Adrenal gland (tissue), 5 donors: ENCODE data around the gene GFRA1.

Experiments
- POLR2A ChIP-seq, 2 donors: fragments of 450-650 bp; IDR thresholded peaks; one replicate each; pipeline ENCODE4 v1.6.1; 2017; ENCODE audit warnings: antibody characterized with exemption in 2 of 2, mild to moderate bottlenecking in 2 of 2, moderate library complexity in 1 of 2
- TF ChIP-seq, protein P1 (sequence below), 6 experiments: fragments of 450-650 bp in 4 of 6; fragments of 200-600 bp in 2 of 6; sonication (generic) in 1 of 6; IDR thresholded peaks; 1 replicate in 5 of 6; 2 replicates in 1 of 6; pipeline versions ENCODE4 v1.5.1 to v1.8.0; 2016 to 2021; ENCODE audit warnings: antibody characterized with exemption in 6 of 6, mild to moderate bottlenecking in 2 of 6, moderate library complexity in 1 of 6
- donor health status: DM: no; HTN: no; CAD: no.

GRCh38 chr10:116043304-116043703 lies 229.7 kb downstream of the GFRA1 start:
- TF ChIP-seq, protein P1, sequence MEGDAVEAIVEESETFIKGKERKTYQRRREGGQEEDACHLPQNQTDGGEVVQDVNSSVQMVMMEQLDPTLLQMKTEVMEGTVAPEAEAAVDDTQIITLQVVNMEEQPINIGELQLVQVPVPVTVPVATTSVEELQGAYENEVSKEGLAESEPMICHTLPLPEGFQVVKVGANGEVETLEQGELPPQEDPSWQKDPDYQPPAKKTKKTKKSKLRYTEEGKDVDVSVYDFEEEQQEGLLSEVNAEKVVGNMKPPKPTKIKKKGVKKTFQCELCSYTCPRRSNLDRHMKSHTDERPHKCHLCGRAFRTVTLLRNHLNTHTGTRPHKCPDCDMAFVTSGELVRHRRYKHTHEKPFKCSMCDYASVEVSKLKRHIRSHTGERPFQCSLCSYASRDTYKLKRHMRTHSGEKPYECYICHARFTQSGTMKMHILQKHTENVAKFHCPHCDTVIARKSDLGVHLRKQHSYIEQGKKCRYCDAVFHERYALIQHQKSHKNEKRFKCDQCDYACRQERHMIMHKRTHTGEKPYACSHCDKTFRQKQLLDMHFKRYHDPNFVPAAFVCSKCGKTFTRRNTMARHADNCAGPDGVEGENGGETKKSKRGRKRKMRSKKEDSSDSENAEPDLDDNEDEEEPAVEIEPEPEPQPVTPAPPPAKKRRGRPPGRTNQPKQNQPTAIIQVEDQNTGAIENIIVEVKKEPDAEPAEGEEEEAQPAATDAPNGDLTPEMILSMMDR (IDR thresholded peaks at IDR 0.05): no peak
- TF ChIP-seq POLR2A (IDR thresholded peaks at IDR 0.05): no peak
